ENCODE data around the gene TGM4.

DNA sequence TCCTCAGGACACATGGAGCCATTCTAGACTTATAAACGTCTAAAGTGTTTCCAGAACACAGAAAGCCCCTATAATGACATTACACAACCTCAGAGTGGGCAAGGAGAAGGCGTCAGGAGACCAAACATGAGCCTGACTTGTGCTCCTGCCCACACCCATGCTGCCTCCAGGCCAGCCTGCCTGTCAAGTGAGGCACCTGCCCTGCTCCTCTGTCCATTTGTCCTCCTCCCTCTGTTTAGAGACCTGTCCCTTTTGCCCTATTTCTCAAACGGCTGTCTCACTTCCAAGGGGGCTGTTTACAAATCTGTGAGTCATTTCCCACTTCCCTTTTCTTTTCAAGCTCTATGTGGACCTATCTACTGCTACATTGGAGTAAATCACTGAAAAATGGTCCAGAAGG lies 80.6 kb downstream of the TGM4 start:
- TF ChIP-seq EZH2 (IDR thresholded peaks at IDR 0.05; ENCODE audit: insufficient read depth, poor library complexity, severe bottlenecking) (no peak), EZH2phosphoT487 (IDR thresholded peaks at IDR 0.05; ENCODE audit: insufficient read depth, low read depth) (no peak)
